A673 (cell line): ENCODE data around the gene EMID1. TPM values are rescaled to one million over a fixed set of nuclear protein-coding genes. Genes with fewer than 3 reads are reported as not detected.

Experiments
- BruUV-seq: library from RNA; stranded (reverse); fragments of 400-500 nt; replicated peaks from 2 replicates; lab custom pipeline; 2021; lab: Mats Ljungman, UMichigan
- CTCF ChIA-PET: fragments of 300-600 bp; sonication (Branson Sonifier 250); formaldehyde crosslinking; loops from one replicate; lab custom pipeline; 2022; ENCODE audit warnings: antibody characterized with exemption; lab: Charles Lee
- POLR2A ChIA-PET: fragments of 300-600 bp; sonication (Branson Sonifier 250); formaldehyde crosslinking; loops from one replicate; lab custom pipeline; 2022; ENCODE audit warnings: antibody characterized with exemption; ENCODE audit not compliant: low non-redundant PET; lab: Charles Lee
- DNase-seq: peaks from one replicate; pipeline ENCODE4 v3.0.0-alpha.2; 2015; ENCODE audit warnings: low spot score
- H3K27ac ChIP-seq: fragments of 200-600 bp; sonication (generic); 2 replicates; pipeline ENCODE4 v1.5.1; 2016; ENCODE audit warnings: mixed run types, low read depth, mild to moderate bottlenecking, mixed read lengths, antibody characterized with exemption, low read length; ENCODE audit not compliant: poor library complexity, severe bottlenecking
- H3K27me3 ChIP-seq: fragments of 200-600 bp; sonication (generic); replicated peaks from 2 replicates; pipeline ENCODE4 v1.6.1; 2017; ENCODE audit warnings: mixed run types, low read depth, mild to moderate bottlenecking, mixed read lengths, antibody characterized with exemption, low read length; ENCODE audit not compliant: insufficient read depth, poor library complexity
- H3K36me3 ChIP-seq: fragments of 200-600 bp; sonication (generic); 2 replicates; pipeline ENCODE4 v1.6.1; 2016; ENCODE audit warnings: mixed run types, mild to moderate bottlenecking, mixed read lengths, antibody characterized with exemption, low read length; ENCODE audit not compliant: insufficient read depth, poor library complexity, severe bottlenecking
- H3K4me1 ChIP-seq: fragments of 200-600 bp; sonication (generic); 2 replicates; pipeline ENCODE4 v1.6.1; 2017; ENCODE audit warnings: mixed run types, mild to moderate bottlenecking, mixed read lengths, antibody characterized with exemption, low read length; ENCODE audit not compliant: insufficient read depth, poor library complexity, severe bottlenecking
- H3K4me3 ChIP-seq: fragments of 200-600 bp; sonication (generic); 2 replicates; pipeline ENCODE4 v1.5.1; 2016; ENCODE audit warnings: low read depth, mixed run types, mild to moderate bottlenecking, mixed read lengths, low read length; ENCODE audit not compliant: poor library complexity, severe bottlenecking
- H3K9me3 ChIP-seq: fragments of 200-600 bp; sonication (generic); 2 replicates; pipeline ENCODE4 v1.6.1; 2016; ENCODE audit warnings: mixed run types, low read depth, mild to moderate bottlenecking, mixed read lengths, antibody characterized with exemption, low read length; ENCODE audit not compliant: poor library complexity, severe bottlenecking
- EZH2 ChIP-seq: fragments of 200-600 bp; sonication (generic); IDR thresholded peaks from 2 replicates; pipeline ENCODE4 v1.6.1; 2017; ENCODE audit warnings: borderline replicate concordance, low read depth, mild to moderate bottlenecking, mixed read lengths, antibody characterized with exemption, low read length; ENCODE audit not compliant: poor library complexity, severe bottlenecking
- intact Hi-C: fragments of 100-400 bp; cut with micrococcal nuclease; formaldehyde crosslinking; loops from one replicate; pipeline ENCODE4 v1.10.0; 2022; ENCODE audit not compliant: unreplicated experiment
- total RNA-seq: library from RNA; stranded (reverse); gene quantifications from 2 replicates; pipeline ENCODE4 v1.2.3, GENCODE V29; 2021
- TF ChIP-seq, protein P1 (sequence below): fragments of 300-800, 200-600 bp; sonication (generic); conservative IDR thresholded peaks from 2 replicates; pipeline ENCODE4 v1.5.1; 2017; ENCODE audit warnings: low read depth, mild to moderate bottlenecking, antibody characterized with exemption, low read length, moderate library complexity, mixed read lengths

Gene EMID1
- total RNA-seq, 1 experiment from 2014 or later: not detected

DNA sequence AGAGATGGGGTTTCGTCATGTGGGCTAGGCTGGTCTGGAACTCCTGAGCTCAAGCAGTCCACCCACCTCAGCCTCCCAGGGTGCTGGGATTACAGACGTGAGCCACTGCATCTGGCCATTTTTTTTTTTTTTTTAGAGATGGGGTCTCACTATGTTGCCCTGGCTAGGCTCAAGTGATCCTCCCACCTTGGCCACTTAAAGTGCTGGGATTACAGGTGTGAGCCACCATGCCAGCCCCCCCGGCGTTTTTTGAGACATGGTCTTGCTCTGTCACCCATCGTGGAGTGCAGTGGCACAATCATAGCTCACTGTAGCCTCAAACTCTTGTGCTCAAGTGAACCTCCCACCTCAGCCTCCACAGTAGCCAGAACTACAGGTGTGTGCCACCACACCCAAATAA is 45.6 kb downstream of the EMID1 start:
- H3K36me3 ChIP-seq: no peaks in the 10 kb centered on the region
- no peaks in the 10 kb centered on the region for H3K9me3 ChIP-seq
- DNase-seq: no peak
- no TSS peak for BruUV-seq
- TF ChIP-seq, protein P1, sequence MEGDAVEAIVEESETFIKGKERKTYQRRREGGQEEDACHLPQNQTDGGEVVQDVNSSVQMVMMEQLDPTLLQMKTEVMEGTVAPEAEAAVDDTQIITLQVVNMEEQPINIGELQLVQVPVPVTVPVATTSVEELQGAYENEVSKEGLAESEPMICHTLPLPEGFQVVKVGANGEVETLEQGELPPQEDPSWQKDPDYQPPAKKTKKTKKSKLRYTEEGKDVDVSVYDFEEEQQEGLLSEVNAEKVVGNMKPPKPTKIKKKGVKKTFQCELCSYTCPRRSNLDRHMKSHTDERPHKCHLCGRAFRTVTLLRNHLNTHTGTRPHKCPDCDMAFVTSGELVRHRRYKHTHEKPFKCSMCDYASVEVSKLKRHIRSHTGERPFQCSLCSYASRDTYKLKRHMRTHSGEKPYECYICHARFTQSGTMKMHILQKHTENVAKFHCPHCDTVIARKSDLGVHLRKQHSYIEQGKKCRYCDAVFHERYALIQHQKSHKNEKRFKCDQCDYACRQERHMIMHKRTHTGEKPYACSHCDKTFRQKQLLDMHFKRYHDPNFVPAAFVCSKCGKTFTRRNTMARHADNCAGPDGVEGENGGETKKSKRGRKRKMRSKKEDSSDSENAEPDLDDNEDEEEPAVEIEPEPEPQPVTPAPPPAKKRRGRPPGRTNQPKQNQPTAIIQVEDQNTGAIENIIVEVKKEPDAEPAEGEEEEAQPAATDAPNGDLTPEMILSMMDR: no peak
- no peak for TF ChIP-seq EZH2
- ChIA-PET POLR2A (no interaction called here), CTCF (no interaction called here)
- H3K27me3 ChIP-seq: no peaks in the 10 kb centered on the region
- intact Hi-C loops: no loop called here
- H3K4me1 ChIP-seq: no peaks in the 10 kb centered on the region
- no peak overlapping the region for H3K27ac ChIP-seq
- H3K4me3 ChIP-seq: no peak overlapping the region

DNA sequence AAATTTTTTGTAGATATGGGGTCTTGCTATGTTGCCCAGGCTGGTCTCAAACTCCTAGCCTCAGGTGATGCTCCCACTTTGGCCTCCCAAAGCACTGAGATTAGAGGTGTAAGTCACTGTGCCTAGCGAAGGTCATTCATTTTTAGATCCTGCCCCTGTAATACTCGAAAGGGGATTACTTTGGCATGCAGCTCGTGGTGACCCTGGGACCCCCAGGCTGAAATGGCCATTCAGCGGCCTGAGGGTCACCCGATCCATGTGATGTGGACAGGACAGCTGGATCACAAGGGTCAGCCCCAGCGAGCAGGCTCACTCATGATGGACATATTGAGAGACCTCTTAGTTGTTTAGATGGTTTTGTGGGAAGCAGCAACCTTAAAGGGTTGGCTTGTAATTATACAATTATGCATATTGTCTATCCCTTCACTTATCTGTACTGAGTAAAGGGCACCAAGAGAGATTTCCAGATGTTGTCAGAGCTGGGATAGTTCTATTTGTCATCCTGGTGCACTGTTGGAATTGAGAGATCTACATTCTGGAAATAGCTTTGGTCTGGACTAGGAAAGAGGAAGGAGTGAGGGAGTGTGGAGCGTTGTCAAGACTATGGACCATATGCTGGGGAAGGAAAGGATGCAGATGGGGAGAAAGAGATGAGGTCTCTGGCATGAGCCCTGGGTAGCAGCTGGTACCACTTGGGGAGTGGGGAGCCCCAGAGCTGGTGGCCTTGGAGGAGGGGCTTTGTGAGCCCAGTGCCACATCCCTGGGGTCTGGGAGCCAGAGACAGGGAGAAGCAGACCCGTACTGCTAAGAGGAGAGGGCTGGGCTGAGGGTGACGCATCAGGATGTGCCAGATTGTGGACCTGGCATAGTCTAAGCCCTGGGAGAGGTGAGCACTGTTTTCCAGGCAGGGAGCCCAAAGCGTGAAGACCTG is 46.5 kb downstream of the EMID1 start:
- no TSS peak for BruUV-seq
- H3K36me3 ChIP-seq: no peaks in the 10 kb centered on the region
- ChIA-PET CTCF (no interaction called here), POLR2A (no interaction called here)
- H3K27me3 ChIP-seq: no peaks in the 10 kb centered on the region
- no peak overlapping the region for H3K4me3 ChIP-seq
- TF ChIP-seq, protein P1: no peak
- no peak for TF ChIP-seq EZH2
- no peaks in the 10 kb centered on the region for H3K9me3 ChIP-seq
- intact Hi-C loops: no loop called here
- no peak overlapping the region for H3K27ac ChIP-seq
- H3K4me1 ChIP-seq: no peaks in the 10 kb centered on the region
- DNase-seq: no peak

DNA sequence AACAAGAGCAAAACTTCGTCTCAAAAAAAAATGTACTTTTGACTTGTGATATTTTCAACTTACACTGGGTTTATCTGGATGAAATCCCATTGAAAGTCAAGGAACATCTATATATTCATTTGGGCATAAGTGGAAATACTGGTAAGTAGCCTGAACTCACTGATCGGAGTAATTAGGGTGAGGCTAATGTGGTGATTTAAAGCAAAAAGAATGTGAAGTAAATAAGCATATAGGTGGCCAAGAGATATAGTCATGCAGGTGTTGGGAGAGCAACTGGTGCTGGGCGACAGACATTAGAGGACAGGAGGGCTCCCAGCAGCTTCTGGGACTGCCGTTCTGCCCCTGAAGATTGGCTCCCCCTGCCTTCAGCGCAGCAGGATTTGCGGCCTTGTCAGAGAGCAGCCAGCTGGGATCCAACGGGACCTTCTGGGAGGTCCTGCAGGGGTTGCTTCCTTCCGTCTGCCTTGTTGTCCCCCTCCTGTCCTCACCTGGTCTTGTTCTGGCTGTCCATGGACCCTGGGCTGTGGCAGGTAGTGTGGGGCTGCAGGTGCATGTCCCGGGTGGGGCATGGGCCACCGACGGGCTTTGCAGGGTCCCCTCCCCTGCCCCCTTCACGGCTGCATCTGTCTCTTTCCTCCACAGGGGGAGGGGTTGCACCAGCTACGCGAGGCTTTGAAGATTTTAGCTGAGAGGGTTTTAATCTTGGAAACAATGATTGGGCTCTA is 48.0 kb downstream of the EMID1 start:
- no peaks in the 10 kb centered on the region for H3K4me1 ChIP-seq
- CTCF ChIA-PET: no interaction called here
- H3K27ac ChIP-seq: no peak overlapping the region
- intact Hi-C loops: no loop called here
- no peaks in the 10 kb centered on the region for H3K9me3 ChIP-seq
- H3K27me3 ChIP-seq: no peaks in the 10 kb centered on the region
- H3K36me3 ChIP-seq: no peaks in the 10 kb centered on the region
- H3K4me3 ChIP-seq: no peak overlapping the region
- POLR2A ChIA-PET: no interaction called here
- no TSS peak for BruUV-seq
- DNase-seq: no peak
- TF ChIP-seq, protein P1: no peak
- no peak for TF ChIP-seq EZH2
